Activated gamma-delta T cell treated with Interleukin-2 at 50 U/mL for 16 hours (primary cell): ENCODE measurements around the gene PNPLA1.

Experiments
- DNase-seq: peaks from one replicate; pipeline ENCODE4 v3.0.0-alpha.2; 2020

PNPLA1 gene, protein sequence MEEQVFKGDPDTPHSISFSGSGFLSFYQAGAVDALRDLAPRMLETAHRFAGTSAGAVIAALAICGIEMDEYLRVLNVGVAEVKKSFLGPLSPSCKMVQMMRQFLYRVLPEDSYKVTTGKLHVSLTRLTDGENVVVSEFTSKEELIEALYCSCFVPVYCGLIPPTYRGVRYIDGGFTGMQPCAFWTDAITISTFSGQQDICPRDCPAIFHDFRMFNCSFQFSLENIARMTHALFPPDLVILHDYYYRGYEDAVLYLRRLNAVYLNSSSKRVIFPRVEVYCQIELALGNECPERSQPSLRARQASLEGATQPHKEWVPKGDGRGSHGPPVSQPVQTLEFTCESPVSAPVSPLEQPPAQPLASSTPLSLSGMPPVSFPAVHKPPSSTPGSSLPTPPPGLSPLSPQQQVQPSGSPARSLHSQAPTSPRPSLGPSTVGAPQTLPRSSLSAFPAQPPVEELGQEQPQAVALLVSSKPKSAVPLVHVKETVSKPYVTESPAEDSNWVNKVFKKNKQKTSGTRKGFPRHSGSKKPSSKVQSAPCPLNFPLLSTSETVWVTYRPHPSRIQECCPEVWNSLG

GRCh38 chr6:36269834-36270705, at the start of gene PNPLA1:
Gene PNPLA1, plus strand, starts transcription at chr6:36270060. Its CDS starts 400 bp downstream, at chr6:36270460.
- DNase-seq: no peak

- no peak for DNase-seq
These were observed 49.6 kb upstream of the PNPLA1 start for GRCh38 chr6:36220226-36220625.

GRCh38 chr6:36221674-36222073, 48.2 kb upstream of the PNPLA1 start:
- DNase-seq: no peak

- no peak for DNase-seq
These were observed 46.9 kb upstream of the PNPLA1 start for GRCh38 chr6:36222924-36223323.

GRCh38 chr6:36223706-36224105, 46.2 kb upstream of the PNPLA1 start:
- no peak for DNase-seq

DNA sequence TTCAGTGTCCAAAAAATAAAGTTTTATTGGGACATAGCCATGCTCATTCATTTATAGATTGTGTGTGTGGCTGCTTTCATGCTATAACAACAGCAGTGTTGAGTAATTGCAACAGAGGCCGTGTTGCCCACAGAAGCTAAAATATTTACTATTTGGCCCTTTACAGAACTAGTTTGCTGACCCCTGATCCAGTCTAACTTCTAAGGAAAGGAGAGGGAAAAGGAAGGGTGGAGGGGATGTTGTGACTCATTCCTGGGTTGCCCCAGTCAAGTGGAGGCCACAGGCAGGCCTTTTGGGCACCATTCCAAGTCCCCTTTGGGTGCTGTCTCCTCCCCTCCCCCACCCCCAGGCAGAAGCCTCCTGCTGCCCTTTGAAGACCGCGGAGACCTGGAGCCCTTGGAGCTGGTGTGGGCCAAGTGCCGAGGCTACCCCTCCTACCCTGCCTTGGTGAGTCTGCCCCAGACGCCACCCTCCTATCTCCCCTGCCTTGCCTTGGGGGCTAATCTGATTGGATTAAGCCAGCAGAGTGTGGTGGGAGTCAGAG, 44.9 kb upstream of the PNPLA1 start:
- no peak for DNase-seq

DNA sequence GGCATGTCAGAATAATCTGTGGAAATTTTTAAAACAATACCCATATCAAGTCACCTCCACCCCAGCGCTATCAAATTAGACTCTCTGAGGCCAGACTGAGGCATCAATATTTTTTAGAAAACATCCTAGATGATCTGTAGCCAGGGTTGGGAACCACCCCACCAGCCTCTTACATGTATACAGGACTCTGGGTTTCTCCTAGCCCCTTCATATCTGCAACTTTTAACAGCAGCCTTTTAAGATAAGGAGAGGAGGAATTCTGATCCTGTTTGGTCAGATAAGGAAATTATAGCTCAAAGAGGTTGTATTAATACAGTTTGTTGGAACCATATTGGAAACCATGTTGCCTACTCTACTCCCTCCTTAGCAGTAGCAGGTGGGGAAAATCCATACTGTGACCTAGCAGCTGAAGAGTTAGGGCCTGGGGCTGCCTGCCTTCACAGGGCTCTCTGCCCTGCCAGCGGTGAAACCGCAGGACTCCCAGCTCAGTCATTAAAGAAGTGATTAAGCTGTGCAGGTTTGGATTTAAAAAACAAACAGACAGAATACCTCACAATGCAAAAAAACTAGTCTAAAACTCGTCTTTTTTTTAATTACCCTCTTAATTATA, 43.3 kb upstream of the PNPLA1 start:
- DNase-seq: no peak

DNA sequence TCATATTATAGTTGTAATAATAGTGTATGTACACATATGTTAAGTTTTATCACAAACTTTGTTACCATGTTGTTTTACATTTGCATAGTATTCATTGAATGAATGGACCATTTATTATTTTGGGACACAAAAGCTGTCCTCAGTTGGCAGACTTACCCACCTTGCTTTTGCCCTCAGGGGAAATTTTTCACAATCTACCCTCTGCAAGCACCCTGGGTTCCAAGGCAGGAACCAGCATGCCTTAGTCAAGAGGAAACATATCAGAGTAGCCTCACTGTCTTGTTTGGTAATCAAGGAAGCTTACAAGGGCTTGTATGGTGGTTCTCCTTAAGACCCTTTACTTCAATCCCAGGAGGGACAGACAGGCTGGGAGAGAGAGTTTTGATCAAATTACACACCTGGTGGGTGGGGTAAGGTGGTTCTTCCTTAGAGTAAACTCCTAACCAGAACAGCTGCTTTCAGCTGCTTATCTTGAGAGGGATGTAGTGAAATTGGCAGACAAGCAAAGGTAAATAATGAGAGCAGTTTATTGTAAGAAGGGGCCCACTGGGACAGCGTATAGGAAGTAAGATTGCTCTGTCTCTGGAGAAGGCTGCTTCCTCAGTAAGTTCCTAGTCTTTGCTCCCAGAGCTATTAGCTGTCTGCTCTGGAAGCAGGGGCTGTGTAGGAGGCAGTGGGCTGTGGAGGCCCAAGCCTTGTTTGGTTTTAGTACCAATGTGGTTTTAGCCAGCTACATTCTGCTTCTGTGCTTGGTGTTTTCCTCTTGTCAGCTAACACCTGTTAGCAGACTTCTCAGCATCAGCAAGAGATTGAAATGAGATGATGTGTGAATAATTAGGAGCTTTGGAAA, 42.3 kb upstream of the PNPLA1 start:
- DNase-seq: no peak

GRCh38 chr6:36229223-36229622, 40.6 kb upstream of the PNPLA1 start:
- no peak for DNase-seq

GRCh38 chr6:36230371-36230770, 39.5 kb upstream of the PNPLA1 start:
- no peak for DNase-seq

GRCh38 chr6:36232172-36232571, 37.7 kb upstream of the PNPLA1 start:
- no peak for DNase-seq

- no peak for DNase-seq
These were observed 34.6 kb upstream of the PNPLA1 start for GRCh38 chr6:36235309-36235708.

GRCh38 chr6:36235862-36236261, 34.0 kb upstream of the PNPLA1 start:
- DNase-seq: no peak

DNA sequence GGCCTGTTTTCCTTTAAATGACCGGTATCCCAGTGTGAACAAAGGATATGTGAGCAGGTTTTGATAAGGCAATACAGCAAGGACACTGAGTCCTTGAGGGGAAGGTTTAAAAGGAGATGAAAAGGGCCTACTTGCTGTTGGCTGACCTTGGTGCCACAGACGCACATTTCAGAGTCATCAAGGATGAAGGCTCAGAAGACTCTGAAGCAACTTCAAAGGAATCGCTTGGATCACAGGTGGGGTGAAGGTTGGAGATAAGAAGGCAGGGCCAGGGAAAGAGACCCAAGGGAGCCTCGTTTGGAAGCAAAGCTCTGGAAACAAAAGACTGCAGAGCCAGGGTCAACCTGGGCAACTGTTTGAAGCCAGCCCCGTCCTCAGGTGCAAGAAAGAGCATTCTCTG, 30.1 kb upstream of the PNPLA1 start:
- DNase-seq: no peak

GRCh38 chr6:36241728-36242127, 28.1 kb upstream of the PNPLA1 start:
- DNase-seq: no peak

GRCh38 chr6:36242161-36242560, 27.7 kb upstream of the PNPLA1 start:
- DNase-seq: no peak

DNA sequence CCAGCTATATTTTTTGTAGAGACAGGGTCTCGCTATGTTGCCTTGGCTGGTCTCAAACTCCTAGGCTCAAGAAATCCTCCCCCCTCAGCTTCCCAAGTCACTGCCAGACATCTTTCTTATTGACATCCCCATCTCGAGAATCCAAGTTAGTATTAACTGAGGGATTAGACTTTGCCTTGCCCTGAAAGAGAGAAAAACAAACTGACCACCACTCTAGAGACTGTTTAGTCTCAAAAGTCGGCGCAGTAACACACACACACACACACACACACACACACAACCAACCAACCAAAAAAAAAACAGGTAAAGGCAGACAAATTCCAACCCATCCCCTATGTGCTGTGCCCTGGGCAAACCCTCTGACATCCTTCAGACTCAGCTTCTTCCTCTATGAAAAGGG, 27.2 kb upstream of the PNPLA1 start:
- no peak for DNase-seq

DNA sequence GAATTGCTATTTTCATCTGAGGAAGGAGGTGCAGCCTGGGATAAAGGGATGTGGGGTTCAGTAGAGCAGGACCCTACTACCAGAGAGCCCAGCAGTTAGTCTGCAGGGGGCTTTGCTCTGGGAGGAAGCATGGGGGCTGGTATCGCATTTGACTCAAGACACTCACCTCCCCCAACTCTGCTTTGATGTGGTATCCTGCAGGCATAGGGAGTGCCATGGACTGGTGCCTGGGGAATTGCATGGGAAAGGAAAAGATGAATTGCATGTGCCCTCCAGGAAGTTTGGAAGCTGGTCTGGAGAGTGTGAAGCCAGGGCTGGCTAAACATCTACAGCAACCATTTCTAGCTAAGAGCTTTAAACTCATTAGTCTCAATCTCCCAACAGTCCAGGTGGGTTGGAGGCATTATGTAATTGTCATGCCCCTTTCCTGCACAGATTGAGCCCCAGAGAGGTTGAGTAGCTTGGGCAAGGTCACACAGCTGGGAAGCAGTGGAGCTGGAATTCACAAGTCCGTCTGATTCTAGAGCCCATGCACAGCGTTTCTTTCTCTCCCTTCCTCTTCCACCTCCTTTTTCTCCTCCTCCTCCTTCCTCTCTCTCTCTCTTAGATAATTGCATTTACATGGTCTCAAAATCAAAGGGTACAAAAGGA, 26.2 kb upstream of the PNPLA1 start:
- no peak for DNase-seq

DNA sequence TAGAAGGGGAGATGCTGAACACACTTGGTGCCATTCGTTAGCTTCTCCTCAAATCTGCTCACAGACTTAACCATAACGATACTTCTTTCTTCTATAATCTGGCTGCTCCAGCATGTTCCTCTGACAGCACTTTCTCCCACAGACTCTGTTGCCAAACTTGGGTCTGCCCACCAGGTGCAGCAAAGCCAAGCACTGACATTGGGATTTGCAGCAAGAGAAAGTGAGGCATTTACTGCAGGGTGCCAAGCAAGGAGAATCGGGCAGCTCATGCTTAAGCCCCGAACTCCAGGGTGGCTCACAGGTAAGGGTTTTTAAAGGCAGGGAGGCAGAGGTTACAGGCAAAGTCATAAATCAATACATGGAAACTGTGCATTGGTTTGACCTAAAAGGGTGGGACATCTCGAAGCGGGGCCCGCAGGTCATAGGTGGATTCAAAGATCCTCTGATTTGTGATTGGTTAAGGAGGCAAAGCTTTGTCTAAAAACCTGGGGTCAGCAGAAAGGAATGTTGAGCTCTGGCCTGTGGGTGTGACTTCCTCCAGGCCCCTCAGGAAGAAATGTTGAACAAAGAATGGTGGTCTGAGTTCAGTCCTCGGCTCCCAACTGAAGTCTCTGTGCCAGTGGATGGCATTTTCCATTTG, 25.1 kb upstream of the PNPLA1 start:
- no peak for DNase-seq

DNA sequence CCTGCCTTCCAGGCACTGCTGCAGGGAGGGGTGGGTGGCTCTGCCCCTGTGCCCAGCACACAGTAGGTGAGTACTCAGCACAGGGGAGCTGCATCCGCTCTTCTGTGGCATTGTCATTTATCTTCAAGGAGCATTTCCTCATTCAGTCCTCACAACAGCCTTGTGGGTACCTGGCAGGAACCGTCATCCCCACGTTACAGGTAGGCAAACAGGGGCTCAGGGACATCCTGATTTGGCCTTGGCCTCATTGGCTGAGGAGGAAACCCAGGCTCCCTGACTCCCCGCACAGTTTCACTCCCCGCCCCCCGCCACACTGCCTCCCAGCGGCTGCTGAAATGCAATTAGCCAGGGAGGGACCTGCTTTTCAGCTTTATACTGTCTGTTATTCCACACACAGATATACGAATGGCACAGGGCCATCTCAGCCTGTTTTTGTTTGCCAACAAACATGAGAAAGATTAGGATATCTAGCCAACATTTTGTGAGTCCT, 24.2 kb upstream of the PNPLA1 start:
- DNase-seq: no peak
